Ovary (tissue), 9 donors: ENCODE data around the gene TBX18. TPM values are rescaled to one million over a fixed set of nuclear protein-coding genes. Genes with fewer than 3 reads are reported as not detected.

ENCODE experiments used
- DNase-seq, 5 donors: peaks; one replicate each; pipeline ENCODE4 v3.0.0-alpha.2; 2019 to 2020
- H3K27ac ChIP-seq, 2 donors: fragments of 200-600 bp; one replicate each; pipeline versions ENCODE4 v1.5.1 to v1.8.0; 2019 to 2022
- H3K27me3 ChIP-seq: fragments of 200-600 bp; one replicate; pipeline ENCODE4 v1.8.0; 2022
- H3K36me3 ChIP-seq: fragments of 200-600 bp; sonication (generic); one replicate; pipeline ENCODE4 v1.5.1; 2019
- H3K4me1 ChIP-seq: one replicate; pipeline ENCODE4 v1.8.1; 2013; ENCODE audit warnings: mild to moderate bottlenecking, moderate library complexity; ENCODE audit not compliant: insufficient read depth
- H3K4me3 ChIP-seq: fragments of 200-600 bp; sonication (generic); one replicate; pipeline ENCODE4 v1.5.1; 2017
- H3K9me3 ChIP-seq, 2 donors: fragments of 200-600 bp in 1 of 2; sonication (generic) in 1 of 2; one replicate each; pipeline versions ENCODE4 v1.5.1 to v1.8.1; 2013 to 2019; ENCODE audit warnings: mild to moderate bottlenecking in 1 of 2, moderate library complexity in 1 of 2
- CTCF ChIP-seq, 3 donors: fragments of 450-650 bp in 2 of 3; fragments of 200-600 bp in 1 of 3; IDR thresholded peaks; one replicate each; pipeline versions ENCODE4 v1.5.1 to v1.8.0; 2016 to 2022; ENCODE audit warnings: antibody characterized with exemption in 3 of 3, mild to moderate bottlenecking in 1 of 3
- EP300 ChIP-seq: sonication (generic); formaldehyde crosslinking; IDR thresholded peaks from one replicate; pipeline ENCODE4 v1.6.1; 2017; ENCODE audit warnings: antibody characterized with exemption
- POLR2A ChIP-seq: fragments of 450-650 bp; IDR thresholded peaks from one replicate; pipeline ENCODE4 v1.6.1; 2017; ENCODE audit warnings: antibody characterized with exemption, mild to moderate bottlenecking, moderate library complexity
- WGBS, 3 donors: extraction: QIAGEN DNeasy Blood & Tissue Kit in 1 of 3; methylation state at CpG; one replicate each; pipeline versions ENCODE4 v1.1.5 to v1.1.7; 2013 to 2017; 5-methylcytosine and 5-hydroxymethylcytosine counted together
- intact Hi-C, 4 donors: fragments of 100-400 bp; cut with DNase I; formaldehyde crosslinking; loops; one replicate each; pipeline versions ENCODE4 v1.11.0 to v1.15.1; 2022 to 2023
- polyA plus RNA-seq, 2 donors: library from polyadenylated mRNA; stranded (reverse); fragments of 200-250 nt in 1 of 2; fragments of 350-450 nt in 1 of 2; fragmentation: Illumina TruSeq in 1 of 2; extraction: RNeasy Lipid Tissue Mini Kit (QIAGEN cat#74804) in 1 of 2; gene quantifications; one replicate each; pipeline ENCODE4 v1.2.3, GENCODE V29; 2013 to 2014
- total RNA-seq, 7 donors: library from RNA; depleted of rRNA in 2 of 7; stranded (reverse); fragments of >200 nt in 2 of 7; fragmentation: NEBNext Ultra II Directional in 3 of 7; extraction: Animal tissue kit (Norgen Biotek cat#: 25700) in 3 of 7; gene quantifications; one replicate each; pipeline versions ENCODE4 v1.1.0 to v1.2.4, GENCODE V29; 2016 to 2023
- donor health status: DM: no; HTN: no; CAD: no; lungs with moderate emphysema.
- donor health status: DM: no; HTN: no; CAD: no.
- donor health status: Bipolar disorder and iron deficiency.
- donor health status: DM: yes; HTN: yes; CAD: no.
- donor health status: DM: no; HTN: no; CAD: no.
- donor health status: DM: yes; HTN: yes; CAD: no.

Gene TBX18
- total and polyA plus RNA-seq, 9 donors: 1.3 to 13.3 (median 5.4) TPM

DNA sequence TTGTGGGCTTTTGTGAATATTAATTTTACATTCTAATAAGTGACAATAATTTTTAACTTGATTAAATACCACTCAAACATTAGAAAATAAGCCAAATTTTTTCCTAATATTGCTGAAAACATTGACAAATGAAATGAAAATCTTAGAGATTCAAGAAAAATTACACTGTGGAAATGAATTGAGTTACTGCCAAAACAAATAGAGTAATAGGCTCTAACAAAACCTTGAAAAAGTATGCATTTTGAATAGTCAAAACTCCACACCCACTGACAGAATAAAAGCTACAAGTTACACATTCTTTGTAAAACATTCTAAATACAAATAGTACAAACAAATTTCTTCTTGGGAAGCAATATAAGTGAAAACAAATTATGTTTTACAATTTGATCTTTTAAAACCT, 5.9 kb downstream of the TBX18 start:
- TF ChIP-seq POLR2A (no peak), EP300 (no peak), CTCF (IDR thresholded peaks at IDR 0.05) (no peak)
- no peak for DNase-seq
- Histone ChIP-seq H3K36me3 (no peaks in the 10 kb centered on the region), H3K4me1 (no peaks in the 10 kb centered on the region), H3K4me3 (no peak overlapping the region), H3K27me3 (no peaks in the 10 kb centered on the region), H3K27ac (no peak overlapping the region), H3K9me3 (no peaks in the 10 kb centered on the region)
- intact Hi-C loops: no loop called here

- H3K4me3 ChIP-seq: no peak overlapping the region
- H3K9me3 ChIP-seq: no peaks in the 10 kb centered on the region
- intact Hi-C loops: no loop called here
- H3K4me1 ChIP-seq: no peaks in the 10 kb centered on the region
- TF ChIP-seq EP300 (no peak), POLR2A (no peak), CTCF (IDR thresholded peaks at IDR 0.05) (no peak)
- H3K27me3 ChIP-seq: no peaks in the 10 kb centered on the region
- H3K36me3 ChIP-seq: no peaks in the 10 kb centered on the region
- WGBS, 3 donors: 84 to 93% (median 86%) methylated on average over 6 of the region's 6 CpGs
- H3K27ac ChIP-seq: no peak overlapping the region
- no peak for DNase-seq
These were observed 7.5 kb downstream of the TBX18 start for GRCh38 chr6:84756877-84757276.

DNA sequence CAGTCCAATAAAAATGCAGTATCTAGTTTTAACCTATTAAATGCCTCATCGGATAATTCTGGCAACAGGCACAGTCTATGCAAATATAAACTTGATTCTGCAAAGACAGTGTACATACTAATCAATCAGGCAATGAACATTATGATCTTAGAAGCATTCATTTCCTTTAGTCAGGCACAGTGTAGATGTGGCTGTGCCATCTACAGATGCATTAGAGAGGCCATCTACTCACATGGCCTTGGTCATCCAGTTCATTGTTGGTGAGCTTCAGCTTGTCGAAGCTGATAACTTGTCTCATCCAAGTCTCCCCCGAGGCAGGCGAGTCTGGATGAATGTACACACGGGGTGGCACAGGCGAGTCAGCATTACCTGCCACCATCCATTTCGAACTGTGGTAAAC, 7.9 kb downstream of the TBX18 start:
- TF ChIP-seq POLR2A (no peak), EP300 (no peak), CTCF (IDR thresholded peaks at IDR 0.05) (no peak)
- no peaks in the 10 kb centered on the region for H3K27me3 ChIP-seq
- no peaks in the 10 kb centered on the region for H3K4me1 ChIP-seq
- DNase-seq: no peak
- H3K9me3 ChIP-seq: no peaks in the 10 kb centered on the region
- no peak overlapping the region for H3K27ac ChIP-seq
- 83 to 89% (median 86%) methylated on average over 7 of the region's 7 CpGs for WGBS, 3 donors
- no peak overlapping the region for H3K4me3 ChIP-seq
- H3K36me3 ChIP-seq: no peaks in the 10 kb centered on the region
- intact Hi-C loops: no loop called here

DNA sequence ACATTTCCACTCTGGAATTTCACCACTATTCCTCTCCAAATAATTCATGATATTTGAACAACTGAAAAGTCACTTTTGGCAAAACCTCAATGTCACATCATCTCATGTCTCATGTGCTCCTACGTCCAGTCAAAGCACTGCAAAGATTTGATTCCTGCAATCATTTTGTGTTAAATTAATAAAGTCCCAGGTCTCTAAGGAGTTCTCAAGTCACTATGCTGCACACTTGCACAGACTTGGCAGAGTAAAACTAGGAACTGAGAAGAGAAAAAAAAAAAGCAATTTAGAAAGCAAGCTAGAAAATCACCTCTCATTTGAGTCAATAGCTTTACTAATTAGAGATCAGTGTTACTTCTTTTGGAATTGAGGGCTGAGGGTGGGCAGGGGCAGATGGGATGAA, 11.2 kb downstream of the TBX18 start:
- no peak for DNase-seq
- TF ChIP-seq CTCF (IDR thresholded peaks at IDR 0.05): no peak
- TF ChIP-seq POLR2A: no peak
- Histone ChIP-seq H3K4me3 (no peak overlapping the region), H3K27me3 (no peaks in the 10 kb centered on the region), H3K4me1 (no peaks in the 10 kb centered on the region), H3K27ac (no peak overlapping the region), H3K36me3 (no peaks in the 10 kb centered on the region), H3K9me3 (no peaks in the 10 kb centered on the region)
- intact Hi-C loops: no loop called here
- 52 to 67% (median 58%) methylated on average over 1 of the region's 1 CpG for WGBS, 3 donors
